ENCODE results near the gene FAM193A.

DNA sequence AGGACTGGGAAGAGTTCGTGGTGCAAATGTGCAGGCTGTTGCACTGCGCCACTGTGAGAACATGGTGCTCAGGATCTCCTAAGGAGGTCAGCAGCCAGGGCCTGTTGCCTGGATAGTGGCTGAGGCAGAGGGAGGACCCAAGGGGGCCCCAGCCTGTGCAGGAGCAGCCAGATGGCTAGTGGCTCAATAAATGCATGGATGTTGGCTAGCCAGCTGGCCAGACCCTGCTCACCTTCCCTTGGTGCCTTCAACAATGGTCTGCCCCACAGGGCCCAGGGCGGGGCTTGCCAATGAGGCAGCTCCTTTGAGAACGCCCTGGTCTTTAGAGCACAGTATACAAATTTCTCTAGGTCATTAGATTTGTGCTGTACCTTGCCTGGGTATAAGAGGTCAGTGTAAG is 152.2 kb downstream of the FAM193A start:
- no peak for TF ChIP-seq POLR2A (IDR thresholded peaks at IDR 0.05)
- TF ChIP-seq, protein P1, sequence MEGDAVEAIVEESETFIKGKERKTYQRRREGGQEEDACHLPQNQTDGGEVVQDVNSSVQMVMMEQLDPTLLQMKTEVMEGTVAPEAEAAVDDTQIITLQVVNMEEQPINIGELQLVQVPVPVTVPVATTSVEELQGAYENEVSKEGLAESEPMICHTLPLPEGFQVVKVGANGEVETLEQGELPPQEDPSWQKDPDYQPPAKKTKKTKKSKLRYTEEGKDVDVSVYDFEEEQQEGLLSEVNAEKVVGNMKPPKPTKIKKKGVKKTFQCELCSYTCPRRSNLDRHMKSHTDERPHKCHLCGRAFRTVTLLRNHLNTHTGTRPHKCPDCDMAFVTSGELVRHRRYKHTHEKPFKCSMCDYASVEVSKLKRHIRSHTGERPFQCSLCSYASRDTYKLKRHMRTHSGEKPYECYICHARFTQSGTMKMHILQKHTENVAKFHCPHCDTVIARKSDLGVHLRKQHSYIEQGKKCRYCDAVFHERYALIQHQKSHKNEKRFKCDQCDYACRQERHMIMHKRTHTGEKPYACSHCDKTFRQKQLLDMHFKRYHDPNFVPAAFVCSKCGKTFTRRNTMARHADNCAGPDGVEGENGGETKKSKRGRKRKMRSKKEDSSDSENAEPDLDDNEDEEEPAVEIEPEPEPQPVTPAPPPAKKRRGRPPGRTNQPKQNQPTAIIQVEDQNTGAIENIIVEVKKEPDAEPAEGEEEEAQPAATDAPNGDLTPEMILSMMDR (IDR thresholded peaks at IDR 0.05): no peak

All from right lobe of liver (tissue), 4 donors.